ENCODE measurements around the gene PERM1.

Gene PERM1

DNA sequence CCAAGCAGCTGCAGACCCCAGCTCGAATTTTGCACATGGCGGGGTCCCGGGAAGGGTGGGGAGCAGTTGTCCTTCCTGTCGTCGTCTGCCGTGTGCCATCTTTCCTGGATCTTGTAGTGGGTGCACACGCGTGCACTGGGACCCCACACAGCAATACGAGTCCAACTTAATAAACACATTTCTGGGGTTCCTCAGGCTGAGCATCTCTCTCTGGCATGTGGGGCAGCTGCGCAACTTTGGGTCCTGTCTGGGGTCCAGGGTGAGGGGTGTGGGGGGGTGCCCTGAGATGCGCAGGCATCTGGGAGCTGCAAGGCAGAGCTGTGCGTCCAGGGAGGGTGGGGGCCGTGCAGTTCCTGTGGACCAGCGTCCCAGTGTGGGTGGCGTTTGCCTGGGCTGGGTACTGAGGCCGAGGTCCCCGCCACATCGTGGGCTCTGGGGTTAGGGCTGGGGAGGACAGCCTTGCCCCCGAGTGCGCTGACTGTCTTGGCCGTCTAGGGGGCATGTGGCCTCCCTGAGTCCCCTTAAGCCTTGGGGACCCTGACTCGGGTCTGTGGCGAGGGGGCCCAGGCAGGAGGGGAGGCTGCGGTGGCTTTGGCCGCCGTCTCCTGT is 16.3 kb downstream of the PERM1 start:
- DNase-seq (ENCODE audit: low read depth): no peak

DNA sequence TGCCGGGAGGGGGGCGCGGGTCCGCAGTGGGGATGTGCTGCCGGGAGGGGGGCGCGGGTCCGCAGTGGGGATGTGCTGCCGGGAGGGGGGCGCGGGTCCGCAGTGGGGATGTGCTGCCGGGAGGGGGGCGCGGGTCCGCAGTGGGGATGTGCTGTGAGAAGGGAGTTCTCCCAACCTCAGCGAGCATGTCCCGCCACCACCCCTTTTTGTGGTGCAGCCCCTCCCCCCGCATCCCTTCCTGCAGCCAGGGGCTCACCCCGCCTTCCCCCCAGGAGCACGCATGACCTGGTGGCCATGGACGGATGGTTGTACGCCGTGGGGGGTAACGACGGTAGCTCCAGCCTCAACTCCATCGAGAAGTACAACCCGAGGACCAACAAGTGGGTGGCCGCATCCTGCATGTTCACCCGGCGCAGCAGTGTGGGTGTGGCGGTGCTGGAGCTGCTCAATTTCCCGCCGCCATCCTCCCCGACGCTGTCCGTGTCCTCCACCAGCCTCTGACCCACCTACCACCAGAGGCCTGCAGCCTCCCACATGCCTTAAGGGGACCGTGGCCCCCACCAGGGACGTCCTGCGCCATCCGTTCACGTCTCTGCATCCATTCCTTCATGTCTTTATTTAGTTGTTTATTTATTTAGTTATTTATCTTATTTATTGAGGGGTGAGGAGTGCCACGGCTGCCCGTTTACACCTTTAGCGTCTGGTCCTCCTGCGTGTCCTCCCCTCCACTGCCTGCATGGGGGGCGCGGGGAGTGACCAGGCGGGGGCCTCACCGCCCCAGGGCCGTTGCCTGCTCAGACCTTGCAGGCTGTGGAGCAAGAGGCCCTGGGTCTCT is 17.0 kb downstream of the PERM1 start:
- DNase-seq (ENCODE audit: low read depth): no peak

DNA sequence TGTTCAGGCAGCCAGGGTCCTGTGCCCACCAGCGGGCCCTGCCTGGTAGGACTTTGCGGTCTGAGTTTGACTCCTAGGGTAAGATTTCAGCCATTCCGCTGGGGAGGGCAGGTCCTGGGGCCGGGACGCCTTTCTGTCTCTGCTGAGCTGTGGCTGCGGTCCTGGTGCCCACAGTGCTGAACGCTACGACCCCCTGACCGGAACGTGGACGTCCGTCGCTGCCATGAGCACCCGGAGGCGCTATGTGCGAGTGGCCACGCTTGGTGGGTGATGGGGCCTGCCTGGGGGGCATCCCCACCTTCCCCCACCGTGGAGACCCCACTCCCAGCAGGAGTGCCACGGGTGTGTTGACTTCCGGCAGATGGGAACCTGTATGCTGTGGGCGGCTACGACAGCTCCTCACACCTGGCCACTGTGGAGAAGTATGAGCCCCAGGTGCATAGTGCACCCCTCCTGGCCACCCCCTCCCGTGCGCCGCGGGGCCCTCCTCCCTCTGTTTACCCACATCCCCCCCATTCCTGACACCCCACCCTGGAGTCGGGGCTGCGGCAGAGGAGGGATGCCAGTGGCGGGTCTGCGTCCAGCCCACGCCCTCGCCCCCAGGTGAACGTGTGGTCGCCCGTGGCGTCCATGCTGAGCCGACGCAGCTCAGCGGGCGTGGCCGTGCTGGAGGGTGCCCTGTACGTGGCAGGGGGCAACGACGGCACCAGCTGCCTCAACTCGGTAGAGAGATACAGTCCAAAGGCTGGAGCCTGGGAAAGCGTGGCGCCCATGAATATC is 18.0 kb downstream of the PERM1 start:
- no peak for DNase-seq (ENCODE audit: low read depth)

DNA sequence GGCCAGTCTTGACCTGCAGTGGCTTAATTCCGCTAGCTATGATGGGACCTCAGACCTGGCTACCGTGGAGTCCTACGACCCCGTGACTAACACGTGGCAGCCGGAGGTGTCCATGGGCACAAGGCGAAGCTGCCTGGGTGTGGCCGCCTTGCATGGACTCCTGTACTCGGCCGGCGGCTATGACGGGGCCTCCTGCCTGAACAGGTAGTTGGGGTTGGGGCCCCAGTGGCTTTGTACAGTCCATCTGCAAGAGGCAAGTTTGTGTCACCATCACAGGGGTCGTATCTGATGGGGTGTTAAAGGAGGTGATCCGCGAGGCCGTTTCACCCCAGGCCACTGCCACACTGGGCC is 18.6 kb downstream of the PERM1 start:
- no peak for DNase-seq (ENCODE audit: low read depth)

DNA sequence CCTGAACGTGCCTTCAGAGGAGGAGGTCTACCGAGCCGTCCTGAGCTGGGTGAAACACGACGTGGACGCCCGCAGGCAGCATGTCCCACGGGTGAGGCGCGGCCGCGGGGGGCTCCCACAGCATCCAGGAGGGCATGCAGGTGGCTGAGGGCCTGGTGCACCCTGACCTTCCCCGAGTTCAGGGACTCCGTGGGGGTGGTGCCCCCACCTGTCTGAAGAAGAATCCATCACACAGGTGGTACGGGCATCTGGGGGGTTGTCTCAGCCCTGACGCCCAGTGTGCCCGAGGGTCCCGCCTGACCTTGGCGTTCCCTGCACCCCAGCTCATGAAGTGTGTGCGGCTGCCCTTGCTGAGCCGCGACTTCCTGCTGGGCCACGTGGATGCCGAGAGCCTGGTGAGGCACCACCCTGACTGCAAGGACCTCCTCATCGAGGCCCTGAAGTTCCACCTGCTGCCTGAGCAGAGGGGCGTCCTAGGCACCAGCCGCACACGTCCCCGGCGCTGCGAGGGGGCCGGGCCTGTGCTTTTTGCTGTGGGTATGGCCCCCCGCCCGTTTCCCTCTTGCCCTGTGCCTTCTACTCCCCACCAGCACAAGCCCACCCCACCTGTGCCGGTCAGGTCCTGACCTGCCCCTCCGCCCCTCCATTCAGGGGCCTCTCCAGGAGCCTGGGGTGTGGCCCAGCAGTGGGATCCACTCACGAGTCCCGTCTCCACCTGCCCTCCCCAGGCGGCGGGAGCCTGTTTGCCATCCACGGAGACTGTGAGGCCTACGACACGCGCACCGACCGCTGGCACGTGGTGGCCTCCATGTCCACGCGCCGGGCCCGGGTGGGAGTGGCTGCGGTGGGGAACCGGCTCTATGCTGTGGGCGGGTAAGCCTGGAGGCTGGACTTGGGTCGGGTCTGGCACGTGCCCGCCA is 19.3 kb downstream of the PERM1 start:
- no peak for DNase-seq (ENCODE audit: low read depth)

DNA sequence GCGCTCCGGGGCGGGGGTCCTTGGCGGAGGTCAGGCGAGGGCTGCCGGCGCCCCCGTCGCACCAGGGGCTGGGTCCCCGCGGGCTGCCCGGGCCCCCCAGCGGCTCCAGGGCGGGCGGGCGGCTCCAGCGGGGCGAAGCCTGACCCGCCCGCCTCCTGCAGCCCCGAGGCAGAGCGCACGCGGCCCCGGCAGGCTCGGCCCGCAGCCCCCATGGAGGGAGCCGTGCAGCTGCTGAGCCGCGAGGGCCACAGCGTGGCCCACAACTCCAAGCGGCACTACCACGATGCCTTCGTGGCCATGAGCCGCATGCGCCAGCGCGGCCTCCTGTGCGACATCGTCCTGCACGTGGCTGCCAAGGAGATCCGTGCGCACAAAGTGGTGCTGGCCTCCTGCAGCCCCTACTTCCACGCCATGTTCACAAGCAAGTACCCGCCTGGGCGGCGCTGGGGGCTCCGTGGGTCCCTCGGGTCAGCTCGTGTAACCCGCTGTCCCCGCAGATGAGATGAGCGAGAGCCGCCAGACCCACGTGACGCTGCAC is 20.7 kb downstream of the PERM1 start:
- no peak for DNase-seq (ENCODE audit: low read depth)

DNA sequence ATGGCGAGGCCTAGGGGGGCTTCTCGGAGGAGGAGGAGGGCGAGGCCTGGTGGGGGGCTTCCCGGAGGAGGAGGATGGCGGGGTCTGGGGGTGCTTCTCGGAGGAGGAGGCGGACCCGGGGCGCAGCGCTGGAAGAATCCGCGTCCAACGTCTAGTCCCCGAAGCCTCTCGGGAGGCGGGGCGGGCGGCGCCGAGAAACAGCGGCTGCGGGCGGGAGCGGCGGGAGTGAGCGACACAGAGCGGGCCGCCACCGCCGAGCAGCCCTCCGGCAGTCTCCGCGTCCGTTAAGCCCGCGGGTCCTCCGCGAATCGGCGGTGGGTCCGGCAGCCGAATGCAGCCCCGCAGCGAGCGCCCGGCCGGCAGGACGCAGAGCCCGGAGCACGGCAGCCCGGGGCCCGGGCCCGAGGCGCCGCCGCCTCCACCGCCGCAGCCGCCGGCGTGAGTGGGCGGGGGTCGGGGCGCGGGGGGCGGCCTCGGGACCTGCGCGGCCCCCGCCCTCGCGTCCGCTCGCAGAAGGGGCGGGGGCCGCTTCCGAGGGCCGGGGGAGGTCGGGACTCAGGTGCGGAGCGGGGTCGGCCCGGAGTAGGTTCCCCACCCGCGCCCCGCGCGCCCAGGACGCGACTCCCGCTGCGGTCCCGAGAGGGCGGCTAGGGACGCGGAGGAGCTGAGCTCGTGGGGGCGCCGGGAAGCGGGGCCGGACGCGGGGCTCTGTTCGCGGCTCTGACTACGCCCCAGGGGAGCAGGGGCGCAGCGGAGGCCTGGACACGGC is 21.3 kb downstream of the PERM1 start, which contains the start of gene KLHL17:
Gene KLHL17, plus strand, starts transcription at position 222 of the 769 bp plus-strand sequence. Its CDS starts 110 bp downstream, at position 332.
- peak; percentile 84 for DNase-seq (ENCODE audit: low read depth)

DNA sequence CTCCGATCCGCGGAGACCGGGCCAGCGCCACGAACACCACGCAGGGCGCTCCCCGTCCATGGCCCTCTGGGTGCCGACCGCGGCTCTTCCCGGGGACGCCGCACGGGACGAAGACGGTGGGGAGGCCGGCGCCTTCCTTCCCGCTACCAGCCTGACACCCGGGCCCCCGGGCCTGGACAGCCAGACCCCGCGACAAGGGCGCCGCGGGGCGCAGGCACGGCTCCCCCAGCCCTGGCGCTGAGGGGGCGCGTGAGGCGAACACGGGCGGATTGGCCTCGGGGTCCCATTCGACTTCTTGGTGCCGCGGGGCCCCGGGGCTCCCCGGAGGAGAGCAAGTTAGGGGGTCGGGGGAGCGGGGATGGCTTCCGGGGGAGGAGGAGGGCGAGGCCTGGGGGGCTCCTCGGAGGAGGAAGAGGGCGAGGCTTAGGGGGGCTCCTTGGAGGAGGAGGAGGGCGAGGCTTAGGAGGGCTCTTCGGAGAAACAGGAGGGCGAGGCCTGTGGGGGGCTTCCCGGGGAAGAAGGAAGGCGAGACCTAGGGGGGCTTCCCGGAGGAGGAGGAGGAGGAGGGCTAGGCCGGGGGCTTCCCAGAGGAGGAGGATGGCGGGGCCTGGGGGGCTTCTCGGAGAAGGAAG is 22.0 kb downstream of the PERM1 start:
- DNase-seq (ENCODE audit: low read depth): no peak

DNA sequence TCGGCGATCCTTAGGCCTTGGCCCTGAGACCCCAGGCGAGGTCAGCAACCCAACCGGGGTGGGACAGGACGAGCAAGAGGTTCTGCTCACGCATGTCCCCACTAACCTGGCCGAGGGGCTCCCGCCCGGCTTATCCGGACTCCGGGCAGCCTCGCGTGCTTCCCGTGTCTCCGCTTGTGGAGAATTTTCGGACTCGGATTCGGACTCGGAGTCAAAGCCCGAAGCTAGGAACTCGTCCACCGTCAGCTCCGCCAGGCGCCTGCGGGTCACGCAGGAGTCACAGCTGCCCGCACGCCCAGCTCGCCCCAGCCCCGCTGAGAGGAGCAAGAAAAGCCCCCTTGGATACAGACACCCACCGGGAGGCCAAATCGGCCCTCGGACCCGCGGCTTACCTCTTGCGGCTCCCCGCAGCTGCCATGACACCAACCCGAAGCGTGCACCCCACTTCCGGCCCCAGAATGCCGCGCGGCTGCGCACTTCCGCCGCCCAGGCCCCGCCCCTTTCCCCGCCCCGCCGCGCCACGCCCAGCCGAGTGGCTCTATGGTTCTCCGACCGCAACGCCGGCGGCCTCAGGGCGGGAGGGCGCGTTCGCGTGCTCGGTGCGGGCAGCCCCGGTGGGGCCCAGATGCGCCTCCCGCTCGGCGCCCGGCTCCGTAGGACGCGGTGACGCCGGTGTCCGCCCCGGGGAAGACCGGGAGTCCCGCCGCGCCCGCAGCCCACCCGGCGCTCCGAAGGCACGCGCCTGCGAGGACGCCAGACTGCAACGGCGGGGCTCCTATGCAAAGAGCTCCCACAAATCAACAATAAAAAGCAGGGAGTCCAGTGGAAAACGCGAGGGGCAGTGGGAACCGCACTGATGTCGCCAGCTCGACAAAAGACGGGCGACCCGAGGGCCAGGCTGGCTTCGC is 22.8 kb downstream of the PERM1 start, which contains the start of gene NOC2L:
Gene NOC2L, minus strand, starts transcription at position 434 of the 908 bp plus-strand sequence. Its CDS starts 16 bp downstream, at position 418.
- DNase-seq (ENCODE audit: low read depth): peak; percentile 99

DNA sequence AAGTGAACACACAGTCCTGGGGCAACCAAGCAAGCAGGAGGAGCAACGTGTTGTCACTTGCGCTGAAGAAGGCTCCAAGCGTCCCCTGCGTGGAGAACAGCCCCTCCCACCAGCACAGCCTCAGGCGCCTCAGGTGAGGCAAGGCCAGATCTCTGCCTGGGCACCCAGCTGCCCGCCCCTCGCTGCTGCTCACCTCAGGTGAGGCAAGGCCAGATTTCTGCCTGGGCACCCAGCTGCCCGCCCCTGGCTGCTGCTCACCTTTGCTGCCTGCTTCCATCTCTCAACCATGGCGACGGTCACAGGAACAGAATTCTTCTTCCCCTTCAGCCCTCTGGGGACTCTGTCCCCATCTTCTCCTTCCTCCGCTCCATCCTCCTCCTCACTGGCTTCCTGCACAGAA is 25.3 kb downstream of the PERM1 start:
- DNase-seq (ENCODE audit: low read depth): no peak

DNA sequence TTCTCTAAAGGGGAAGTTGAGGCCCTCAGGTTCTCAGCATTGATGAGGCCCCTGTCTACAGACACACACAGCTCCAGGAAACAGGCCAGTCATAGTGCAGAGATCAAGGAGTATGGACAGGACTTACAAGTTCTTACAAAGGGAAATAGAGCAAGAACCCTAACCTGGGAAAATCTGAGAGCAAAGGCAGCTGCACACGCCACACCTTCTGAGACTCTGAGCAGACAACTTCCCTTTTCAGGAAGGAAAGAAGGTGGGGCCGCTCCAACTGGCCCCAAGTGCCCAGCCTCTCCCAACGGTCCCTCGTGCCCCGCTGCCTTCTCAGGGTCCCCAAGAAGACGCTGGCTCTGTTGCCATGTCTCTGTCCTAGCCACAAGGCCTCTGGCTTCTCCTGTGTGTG is 26.4 kb downstream of the PERM1 start:
- no peak for DNase-seq (ENCODE audit: low read depth)

DNA sequence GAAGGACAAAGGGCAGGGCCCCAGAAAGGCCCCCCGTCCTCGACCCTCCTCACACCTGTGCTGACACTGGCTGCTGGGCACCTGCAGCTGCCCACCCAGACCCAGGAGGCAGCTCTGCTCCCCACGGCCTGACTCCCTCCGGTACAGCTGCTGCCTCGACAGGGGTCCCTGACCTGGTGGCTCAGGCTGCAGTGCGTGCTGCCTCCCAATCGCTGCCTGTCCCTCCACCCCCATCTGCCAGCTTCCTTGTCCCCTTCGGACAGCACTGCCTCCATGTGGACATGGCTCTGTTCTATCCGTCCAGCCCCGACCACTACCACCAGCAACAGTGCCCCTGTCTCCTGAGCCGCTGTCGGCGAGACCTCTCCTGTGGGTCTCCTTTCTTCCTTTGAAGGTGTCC is 27.0 kb downstream of the PERM1 start:
- DNase-seq (ENCODE audit: low read depth): no peak

DNA sequence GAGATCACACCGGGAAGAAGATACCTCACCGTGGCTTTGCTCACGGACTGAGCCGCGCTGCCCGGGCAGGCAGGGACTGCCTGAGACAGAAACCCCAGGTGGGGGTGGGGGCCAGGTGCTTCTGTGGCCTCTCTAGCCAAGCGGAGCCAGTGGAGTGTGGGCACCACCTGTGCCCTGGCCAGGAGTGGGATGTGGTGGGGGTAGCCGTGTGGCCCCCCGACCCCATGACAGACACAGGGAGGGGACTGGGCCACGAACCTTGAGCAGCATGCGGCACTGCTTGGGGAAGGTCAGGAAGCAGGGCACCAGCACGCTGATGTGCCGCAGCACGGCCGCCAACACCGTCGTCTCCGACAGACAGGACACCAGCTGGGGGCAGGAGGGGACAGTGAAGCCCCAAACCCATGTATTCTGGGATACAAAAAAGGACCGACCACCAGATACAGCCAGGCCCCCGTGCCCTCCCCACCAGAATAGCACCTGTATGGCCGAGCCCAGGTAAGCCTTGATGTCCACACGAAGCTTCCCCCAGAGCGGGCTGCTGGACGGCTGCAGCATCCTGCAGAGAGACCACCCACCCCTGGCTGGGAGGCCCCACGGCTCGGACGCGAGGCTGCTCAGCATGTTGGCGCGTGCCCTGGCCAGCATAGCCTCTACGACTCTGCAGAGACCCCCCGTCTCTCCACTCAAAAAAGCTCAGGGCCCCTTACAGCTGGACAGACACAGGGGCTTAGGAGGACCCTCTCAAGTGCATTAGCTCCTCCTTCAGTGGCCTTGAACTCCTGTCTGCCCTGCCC is 28.2 kb downstream of the PERM1 start:
- DNase-seq (ENCODE audit: low read depth): no peak

DNA sequence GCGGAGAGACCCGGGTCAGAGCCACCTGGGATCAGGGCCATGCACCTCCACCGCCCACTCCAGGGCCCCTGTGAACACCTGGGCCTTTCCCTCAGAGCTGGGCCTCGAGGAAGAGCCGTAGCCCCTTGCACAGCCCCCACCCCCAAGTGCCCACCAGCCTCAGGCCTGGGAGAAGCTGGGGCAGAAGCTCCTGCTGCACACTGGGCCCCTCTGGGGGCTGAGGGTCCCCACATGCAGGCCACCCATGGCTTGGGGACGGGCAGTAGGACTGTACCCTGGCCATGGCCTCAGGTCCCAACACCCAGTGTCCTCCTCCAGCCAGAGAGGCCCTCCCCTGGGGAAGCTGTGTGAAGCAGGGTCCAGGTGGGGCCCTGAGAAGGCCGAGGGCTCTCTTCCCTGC is 29.3 kb downstream of the PERM1 start:
- DNase-seq (ENCODE audit: low read depth): no peak

DNA sequence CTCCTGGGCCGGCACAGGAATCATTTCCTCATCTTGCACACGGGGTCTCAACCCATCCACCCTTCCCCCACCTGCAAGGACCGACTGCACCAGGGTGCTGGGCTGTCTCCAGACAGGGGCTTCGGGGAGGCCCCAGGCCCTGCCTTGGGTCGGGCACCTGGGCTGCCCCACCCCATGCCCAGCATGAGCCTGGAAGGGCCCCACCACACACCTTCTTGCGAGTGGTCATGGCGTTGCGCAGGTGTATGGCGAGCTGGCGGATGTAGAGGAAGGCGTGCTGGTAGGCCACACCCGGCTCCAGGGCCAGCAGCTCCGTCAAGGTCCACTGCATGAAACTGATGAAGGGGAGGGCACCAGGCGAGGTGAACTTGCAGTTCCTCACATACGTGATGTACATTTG is 29.7 kb downstream of the PERM1 start:
- DNase-seq (ENCODE audit: low read depth): no peak

DNA sequence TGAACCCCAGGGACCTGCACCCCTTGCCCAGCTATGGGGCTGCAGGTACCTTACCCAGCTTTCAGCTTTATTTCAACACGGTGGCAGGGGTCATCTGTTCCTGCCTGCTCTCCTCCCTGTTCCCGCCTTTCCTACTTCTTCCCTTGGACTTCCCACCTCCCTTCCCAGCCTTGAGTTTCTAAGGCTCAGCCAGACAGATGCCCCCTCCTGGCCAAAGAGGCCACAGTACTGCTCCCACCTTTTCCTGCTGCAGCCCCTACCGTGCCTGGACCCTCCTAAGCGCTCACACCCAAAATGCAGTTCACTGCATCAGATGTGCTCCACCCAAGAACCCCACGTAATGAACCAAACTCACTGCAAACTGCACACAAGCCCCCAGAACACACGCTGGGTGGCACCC is 30.5 kb downstream of the PERM1 start:
- DNase-seq (ENCODE audit: low read depth): no peak

DNA sequence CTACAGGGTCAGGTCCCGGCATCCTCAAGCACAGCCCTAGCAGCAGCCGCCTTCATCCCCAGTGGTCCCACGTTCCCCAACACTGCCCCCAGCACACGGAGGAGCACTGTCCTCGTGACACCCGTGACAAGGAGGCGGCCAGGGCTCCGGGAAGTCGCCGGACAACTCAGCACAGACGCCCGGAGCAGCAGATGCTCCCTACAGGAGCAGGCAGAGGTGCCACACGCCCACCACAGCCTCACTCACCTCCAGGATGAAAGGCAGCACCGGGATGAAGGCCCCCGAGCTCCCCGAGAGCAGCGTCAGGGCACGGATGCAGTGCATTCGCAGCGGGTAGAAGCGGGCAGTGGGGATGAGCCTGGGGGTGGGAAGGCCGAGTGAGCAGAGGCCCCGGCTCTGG is 31.0 kb downstream of the PERM1 start:
- no peak for DNase-seq (ENCODE audit: low read depth)

DNA sequence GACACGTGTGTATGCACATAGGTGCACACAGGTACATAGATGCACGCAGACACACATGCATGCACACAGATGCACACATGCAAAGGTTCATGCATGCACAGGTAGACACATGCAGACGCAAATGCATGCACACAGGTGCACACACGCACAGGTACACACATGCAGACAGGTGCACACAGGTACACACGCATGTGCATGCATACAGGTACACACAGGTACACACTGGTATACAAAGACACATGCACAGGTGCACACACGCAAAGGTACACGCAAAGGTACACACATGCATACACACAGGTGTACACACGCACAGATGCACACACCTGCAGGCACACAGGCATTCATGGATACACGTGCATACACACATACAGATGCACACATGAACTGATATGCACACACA is 31.6 kb downstream of the PERM1 start:
- DNase-seq (ENCODE audit: low read depth): no peak
